ENCODE measurements around the gene KLHL29.

Gene KLHL29

DNA sequence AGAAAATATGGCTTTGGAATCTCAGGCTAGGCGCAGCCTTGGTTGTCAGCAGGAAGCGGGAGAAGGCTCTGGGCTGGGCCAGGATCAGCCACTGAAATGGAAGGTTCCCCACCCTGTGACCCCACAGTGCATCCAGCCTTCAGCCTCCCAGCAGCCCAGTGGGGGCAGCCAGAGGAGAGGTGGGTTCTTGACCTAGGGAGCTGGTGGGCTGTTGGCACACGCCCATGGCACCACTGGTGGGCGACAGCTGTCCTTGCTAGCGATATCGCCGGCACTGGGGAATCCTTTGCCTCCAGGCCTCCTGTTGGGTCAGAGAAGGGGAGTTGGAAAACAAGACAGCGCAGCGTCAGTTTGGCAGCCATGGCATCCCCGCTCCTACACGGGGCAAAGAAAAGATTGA, 92.4 kb downstream of the KLHL29 start:
- Histone ChIP-seq H3K27me3 (no peaks in the 10 kb centered on the region), H3K36me3 (no peaks in the 10 kb centered on the region), H3K4me3 (ENCODE audit: low read depth, low read length) (no peak overlapping the region), H3K9me3 (no peaks in the 10 kb centered on the region), H3K4me1 (no peaks in the 10 kb centered on the region)
- DNase-seq = no peak
- TF ChIP-seq, protein P1, sequence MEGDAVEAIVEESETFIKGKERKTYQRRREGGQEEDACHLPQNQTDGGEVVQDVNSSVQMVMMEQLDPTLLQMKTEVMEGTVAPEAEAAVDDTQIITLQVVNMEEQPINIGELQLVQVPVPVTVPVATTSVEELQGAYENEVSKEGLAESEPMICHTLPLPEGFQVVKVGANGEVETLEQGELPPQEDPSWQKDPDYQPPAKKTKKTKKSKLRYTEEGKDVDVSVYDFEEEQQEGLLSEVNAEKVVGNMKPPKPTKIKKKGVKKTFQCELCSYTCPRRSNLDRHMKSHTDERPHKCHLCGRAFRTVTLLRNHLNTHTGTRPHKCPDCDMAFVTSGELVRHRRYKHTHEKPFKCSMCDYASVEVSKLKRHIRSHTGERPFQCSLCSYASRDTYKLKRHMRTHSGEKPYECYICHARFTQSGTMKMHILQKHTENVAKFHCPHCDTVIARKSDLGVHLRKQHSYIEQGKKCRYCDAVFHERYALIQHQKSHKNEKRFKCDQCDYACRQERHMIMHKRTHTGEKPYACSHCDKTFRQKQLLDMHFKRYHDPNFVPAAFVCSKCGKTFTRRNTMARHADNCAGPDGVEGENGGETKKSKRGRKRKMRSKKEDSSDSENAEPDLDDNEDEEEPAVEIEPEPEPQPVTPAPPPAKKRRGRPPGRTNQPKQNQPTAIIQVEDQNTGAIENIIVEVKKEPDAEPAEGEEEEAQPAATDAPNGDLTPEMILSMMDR (IDR thresholded peaks at IDR 0.05; ENCODE audit: low read depth, low read length) = no peak

DNA sequence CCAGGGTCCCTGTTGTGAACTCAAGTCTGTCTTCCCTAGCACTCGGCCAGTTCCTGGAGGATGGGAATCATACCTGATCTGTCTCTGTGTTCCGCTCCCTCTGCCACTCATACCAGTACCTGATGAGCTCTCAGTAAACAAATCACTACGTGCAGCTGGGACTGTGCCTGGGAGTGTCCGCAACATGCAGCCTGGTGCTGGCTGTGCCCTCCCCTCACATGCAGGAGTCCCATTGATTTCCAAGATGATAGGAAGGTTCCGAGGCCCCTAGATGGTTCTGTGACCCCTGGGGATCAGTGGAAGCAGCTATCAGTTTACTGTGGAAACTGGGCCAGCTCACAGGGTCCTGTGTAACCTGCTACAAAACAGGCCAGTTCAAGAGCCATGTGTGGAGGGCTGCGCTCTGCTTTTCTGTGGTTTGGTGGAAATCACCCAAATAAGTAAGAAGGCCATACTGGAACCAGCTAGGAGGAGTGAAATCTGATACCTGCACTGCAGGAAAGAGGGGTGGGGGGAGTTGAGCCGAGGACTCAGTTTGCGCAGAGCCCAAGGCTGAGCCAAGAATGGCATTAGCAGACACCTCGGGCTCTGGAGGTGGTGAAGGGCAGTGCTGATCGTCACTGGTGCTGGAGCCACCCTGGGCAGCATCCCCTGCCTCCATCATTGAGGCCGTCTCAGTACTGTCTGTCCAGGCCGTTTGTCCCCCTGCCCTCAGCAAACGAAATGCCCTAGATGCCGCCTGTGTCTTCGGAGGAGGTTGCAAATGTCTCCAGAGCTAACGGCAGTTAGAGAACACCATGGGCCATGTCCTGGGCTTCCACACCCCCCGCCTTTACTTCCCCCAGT, 93.3 kb downstream of the KLHL29 start:
- Histone ChIP-seq H3K4me3 (ENCODE audit: low read depth, low read length) (no peak overlapping the region), H3K27me3 (no peaks in the 10 kb centered on the region), H3K36me3 (no peaks in the 10 kb centered on the region), H3K4me1 (no peaks in the 10 kb centered on the region), H3K9me3 (no peaks in the 10 kb centered on the region)
- TF ChIP-seq, protein P1 (IDR thresholded peaks at IDR 0.05; ENCODE audit: low read depth, low read length) = no peak
- DNase-seq = no peak

DNA sequence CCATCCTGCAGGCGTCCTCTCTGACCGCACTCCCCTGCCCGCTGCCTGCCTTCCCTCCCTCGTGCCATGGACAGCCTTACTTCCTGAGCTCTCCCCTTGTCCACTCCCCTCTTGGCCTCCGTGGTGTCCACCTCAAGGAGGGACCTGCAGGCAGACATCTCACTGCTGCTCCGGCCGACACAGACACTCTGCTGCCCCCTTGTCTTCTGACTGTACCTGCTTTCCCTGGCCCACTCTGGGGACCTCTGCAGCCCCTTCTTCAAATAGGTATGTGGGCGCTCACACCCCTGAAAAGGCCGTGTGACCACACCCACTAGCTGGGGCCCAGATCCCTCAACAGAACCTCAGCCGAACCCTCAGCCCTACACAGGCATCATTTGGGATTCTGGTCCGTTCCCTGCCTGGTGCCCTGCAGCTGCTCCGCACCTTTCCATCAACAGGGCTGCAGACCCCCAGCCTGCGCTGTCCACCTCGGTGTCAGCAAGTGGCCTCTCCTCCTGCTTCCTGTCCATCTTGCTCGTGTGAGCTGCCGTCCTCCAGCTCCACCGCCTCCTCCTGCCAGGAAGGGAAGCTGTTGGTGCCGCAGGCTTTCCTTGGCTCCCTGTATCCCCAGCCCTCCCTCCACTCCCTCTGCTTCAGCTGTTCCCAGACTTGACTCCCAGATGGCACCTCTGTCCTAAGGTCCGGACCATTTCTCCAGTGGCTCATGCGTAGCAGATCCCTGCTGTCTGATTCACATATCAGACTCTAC, 94.1 kb downstream of the KLHL29 start:
- no peaks in the 10 kb centered on the region for H3K27me3 ChIP-seq
- no peaks in the 10 kb centered on the region for H3K36me3 ChIP-seq
- no peaks in the 10 kb centered on the region for H3K4me1 ChIP-seq
- no peaks in the 10 kb centered on the region for H3K9me3 ChIP-seq
- DNase-seq = no peak
- no peak overlapping the region for H3K4me3 ChIP-seq (ENCODE audit: low read depth, low read length)
- TF ChIP-seq, protein P1 (IDR thresholded peaks at IDR 0.05; ENCODE audit: low read depth, low read length) = no peak

DNA sequence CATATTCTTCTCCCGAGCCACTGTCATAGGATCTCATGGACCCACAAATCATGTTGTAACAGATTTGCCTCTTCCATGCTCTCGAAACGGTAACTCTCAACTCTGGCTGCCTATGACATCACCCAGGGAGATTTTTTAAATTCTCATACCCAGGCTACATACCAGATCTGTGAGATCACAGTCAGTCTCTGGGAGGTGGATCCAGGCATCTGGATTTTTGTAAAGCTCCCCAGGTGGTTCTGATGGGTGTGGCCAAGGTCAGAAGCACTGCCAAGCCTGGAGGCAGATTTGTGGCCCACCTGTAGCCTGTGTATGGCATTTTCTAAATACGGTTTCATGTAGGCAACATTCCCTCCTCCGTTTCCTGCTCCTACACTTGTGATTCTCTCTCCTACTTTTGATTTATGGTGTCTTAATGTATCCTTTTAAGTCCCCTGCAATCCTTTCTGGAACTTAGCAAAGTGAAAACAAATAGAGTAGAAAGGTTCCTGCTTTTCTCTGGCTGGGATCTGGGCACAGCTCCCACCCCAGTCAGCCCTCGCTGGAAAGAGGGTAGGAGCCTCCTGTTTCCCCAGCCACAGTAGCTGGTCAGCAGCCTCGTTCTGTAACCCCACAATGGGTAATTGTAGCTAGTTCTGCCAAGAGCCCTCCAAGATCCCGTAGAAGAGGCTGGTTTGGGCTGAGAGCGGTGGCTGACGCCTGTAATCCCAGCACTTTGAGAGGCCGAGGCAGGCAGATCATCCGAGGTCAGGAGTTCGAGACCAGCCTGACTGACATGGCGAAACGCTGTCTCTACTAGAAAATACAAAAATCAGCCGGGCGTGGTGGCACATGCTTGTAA, 96.2 kb downstream of the KLHL29 start:
- TF ChIP-seq, protein P1 (IDR thresholded peaks at IDR 0.05; ENCODE audit: low read depth, low read length) = no peak
- Histone ChIP-seq H3K9me3 (no peaks in the 10 kb centered on the region), H3K4me1 (peaks cover 3% of the 10 kb centered on the region), H3K36me3 (no peaks in the 10 kb centered on the region), H3K27me3 (no peaks in the 10 kb centered on the region), H3K4me3 (ENCODE audit: low read depth, low read length) (no peak overlapping the region)
- DNase-seq = no peak

DNA sequence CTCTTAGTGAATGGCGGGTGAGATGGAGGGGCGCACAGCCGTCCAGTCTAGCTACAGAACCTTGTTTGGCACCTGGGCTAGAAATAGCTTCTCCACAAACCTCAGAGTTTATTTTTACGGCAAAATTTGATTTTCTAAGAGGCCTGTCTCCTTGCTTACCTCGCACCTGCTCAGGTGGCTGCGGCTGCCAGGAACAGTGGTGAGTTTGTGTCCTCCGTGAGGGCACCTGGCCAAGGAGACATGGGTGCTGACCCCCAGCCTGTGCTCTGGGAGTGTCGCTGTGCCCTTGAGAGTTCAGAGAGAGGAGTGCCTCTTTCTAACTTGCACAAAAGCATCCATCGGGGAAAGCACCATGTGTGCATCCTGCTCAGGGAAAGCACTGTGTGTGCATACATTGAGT, 97.2 kb downstream of the KLHL29 start:
- DNase-seq = no peak
- no peaks in the 10 kb centered on the region for H3K9me3 ChIP-seq
- H3K4me1 ChIP-seq = peaks cover 9% of the 10 kb centered on the region
- H3K36me3 ChIP-seq = no peaks in the 10 kb centered on the region
- H3K27me3 ChIP-seq = no peaks in the 10 kb centered on the region
- no peak overlapping the region for H3K4me3 ChIP-seq (ENCODE audit: low read depth, low read length)
- TF ChIP-seq, protein P1 (IDR thresholded peaks at IDR 0.05; ENCODE audit: low read depth, low read length) = no peak
